HL-60 (cell line): ENCODE data around the gene SMURF2.

Experiments
- DNase-seq, 2 experiments: peaks; one replicate each; pipeline ENCODE4 v3.0.0-alpha.2; 2010 to 2020; ENCODE audit warnings: low read depth in 1 of 2, low spot score in 1 of 2
- H3K27ac ChIP-seq: fragments of 250-450 bp; sonication (Bioruptor Pico); replicated peaks from 2 replicates; pipeline ENCODE4 v1.5.1; 2020; ENCODE audit warnings: mild to moderate bottlenecking, moderate library complexity
- H3K27me3 ChIP-seq: fragments of 250-450 bp; sonication (Bioruptor Pico); 2 replicates; pipeline ENCODE4 v1.5.1; 2021; ENCODE audit warnings: mild to moderate bottlenecking, moderate library complexity; ENCODE audit not compliant: insufficient read depth, poor library complexity, severe bottlenecking
- H3K4me3 ChIP-seq: replicated peaks from 2 replicates; pipeline ENCODE4 v1.5.1; 2011; ENCODE audit warnings: mild to moderate bottlenecking, control low read depth, low read length; ENCODE audit not compliant: insufficient read depth
- GABPA ChIP-seq: IDR thresholded peaks from 2 replicates; pipeline ENCODE4 v1.6.1; 2012; ENCODE audit warnings: low read depth
- POLR2AphosphoS5 ChIP-seq: IDR thresholded peaks from 2 replicates; pipeline ENCODE4 v1.6.1; 2012; ENCODE audit warnings: low read depth
- SPI1 ChIP-seq: IDR thresholded peaks from 2 replicates; pipeline ENCODE4 v1.6.1; 2012; ENCODE audit warnings: low read depth, mild to moderate bottlenecking, borderline replicate concordance
- TF ChIP-seq, protein P1 (sequence below): IDR thresholded peaks from one replicate; pipeline ENCODE4 v1.5.1; 2011; ENCODE audit warnings: low read length, control low read depth, inconsistent platforms; ENCODE audit not compliant: insufficient read depth
- TF ChIP-seq, protein P2 (sequence below): IDR thresholded peaks from 2 replicates; pipeline ENCODE4 v1.6.1; 2012; ENCODE audit warnings: low read depth; ENCODE audit not compliant: insufficient replicate concordance

The SMURF2 gene

DNA sequence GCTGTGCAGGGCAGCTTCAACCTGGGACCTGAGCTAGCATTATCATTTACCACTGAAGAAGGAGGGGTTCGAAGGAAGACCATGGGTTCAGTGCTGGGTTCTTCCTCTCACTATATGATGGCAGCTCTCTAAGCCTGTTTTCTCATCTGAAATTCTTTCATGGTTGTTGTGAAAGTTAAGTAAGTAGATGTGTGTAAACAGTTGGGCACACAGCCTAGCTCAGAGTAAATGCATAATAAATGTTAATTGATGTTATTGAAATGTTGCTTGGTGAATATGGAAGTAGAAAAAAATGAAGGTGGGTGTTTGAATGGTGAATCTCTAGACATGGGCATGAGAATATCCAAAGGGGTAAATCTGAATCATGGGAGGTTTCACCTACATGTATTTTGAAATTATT lies 146.3 kb downstream of the SMURF2 start:
- no peak for TF ChIP-seq POLR2AphosphoS5
- TF ChIP-seq GABPA: no peak
- TF ChIP-seq, protein P1, sequence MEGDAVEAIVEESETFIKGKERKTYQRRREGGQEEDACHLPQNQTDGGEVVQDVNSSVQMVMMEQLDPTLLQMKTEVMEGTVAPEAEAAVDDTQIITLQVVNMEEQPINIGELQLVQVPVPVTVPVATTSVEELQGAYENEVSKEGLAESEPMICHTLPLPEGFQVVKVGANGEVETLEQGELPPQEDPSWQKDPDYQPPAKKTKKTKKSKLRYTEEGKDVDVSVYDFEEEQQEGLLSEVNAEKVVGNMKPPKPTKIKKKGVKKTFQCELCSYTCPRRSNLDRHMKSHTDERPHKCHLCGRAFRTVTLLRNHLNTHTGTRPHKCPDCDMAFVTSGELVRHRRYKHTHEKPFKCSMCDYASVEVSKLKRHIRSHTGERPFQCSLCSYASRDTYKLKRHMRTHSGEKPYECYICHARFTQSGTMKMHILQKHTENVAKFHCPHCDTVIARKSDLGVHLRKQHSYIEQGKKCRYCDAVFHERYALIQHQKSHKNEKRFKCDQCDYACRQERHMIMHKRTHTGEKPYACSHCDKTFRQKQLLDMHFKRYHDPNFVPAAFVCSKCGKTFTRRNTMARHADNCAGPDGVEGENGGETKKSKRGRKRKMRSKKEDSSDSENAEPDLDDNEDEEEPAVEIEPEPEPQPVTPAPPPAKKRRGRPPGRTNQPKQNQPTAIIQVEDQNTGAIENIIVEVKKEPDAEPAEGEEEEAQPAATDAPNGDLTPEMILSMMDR: no peak
- TF ChIP-seq, protein P2, sequence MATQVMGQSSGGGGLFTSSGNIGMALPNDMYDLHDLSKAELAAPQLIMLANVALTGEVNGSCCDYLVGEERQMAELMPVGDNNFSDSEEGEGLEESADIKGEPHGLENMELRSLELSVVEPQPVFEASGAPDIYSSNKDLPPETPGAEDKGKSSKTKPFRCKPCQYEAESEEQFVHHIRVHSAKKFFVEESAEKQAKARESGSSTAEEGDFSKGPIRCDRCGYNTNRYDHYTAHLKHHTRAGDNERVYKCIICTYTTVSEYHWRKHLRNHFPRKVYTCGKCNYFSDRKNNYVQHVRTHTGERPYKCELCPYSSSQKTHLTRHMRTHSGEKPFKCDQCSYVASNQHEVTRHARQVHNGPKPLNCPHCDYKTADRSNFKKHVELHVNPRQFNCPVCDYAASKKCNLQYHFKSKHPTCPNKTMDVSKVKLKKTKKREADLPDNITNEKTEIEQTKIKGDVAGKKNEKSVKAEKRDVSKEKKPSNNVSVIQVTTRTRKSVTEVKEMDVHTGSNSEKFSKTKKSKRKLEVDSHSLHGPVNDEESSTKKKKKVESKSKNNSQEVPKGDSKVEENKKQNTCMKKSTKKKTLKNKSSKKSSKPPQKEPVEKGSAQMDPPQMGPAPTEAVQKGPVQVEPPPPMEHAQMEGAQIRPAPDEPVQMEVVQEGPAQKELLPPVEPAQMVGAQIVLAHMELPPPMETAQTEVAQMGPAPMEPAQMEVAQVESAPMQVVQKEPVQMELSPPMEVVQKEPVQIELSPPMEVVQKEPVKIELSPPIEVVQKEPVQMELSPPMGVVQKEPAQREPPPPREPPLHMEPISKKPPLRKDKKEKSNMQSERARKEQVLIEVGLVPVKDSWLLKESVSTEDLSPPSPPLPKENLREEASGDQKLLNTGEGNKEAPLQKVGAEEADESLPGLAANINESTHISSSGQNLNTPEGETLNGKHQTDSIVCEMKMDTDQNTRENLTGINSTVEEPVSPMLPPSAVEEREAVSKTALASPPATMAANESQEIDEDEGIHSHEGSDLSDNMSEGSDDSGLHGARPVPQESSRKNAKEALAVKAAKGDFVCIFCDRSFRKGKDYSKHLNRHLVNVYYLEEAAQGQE: no peak
- TF ChIP-seq SPI1: no peak
- H3K27ac ChIP-seq: no peak overlapping the region
- H3K27me3 ChIP-seq: no peaks in the 10 kb centered on the region
- no peak overlapping the region for H3K4me3 ChIP-seq
- DNase-seq: no peak

DNA sequence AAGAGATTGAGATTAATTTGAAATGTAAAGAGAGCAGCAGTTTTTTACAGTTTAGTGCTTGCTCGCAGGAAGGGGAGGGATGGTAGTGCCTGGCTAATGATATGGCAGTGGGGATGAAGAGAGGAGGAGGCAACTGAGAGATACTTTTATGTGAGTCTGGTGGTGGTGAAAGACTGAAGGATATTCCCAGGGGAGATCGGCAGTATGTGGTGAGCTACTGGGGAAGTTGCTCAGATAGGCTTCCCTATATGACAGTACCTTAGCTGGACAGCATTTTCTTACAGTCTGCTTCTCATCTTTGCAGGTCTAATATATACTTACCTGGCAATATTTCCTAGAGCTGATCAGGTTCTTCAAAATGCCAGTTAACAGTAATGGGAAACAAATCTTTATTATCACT lies 146.7 kb downstream of the SMURF2 start:
- TF ChIP-seq POLR2AphosphoS5 (no peak), SPI1 (no peak)
- TF ChIP-seq, protein P1: no peak
- no peak overlapping the region for H3K4me3 ChIP-seq
- DNase-seq: peak in 1 of 2 experiments; percentile 31
- H3K27ac ChIP-seq: no peak overlapping the region
- no peaks in the 10 kb centered on the region for H3K27me3 ChIP-seq

DNA sequence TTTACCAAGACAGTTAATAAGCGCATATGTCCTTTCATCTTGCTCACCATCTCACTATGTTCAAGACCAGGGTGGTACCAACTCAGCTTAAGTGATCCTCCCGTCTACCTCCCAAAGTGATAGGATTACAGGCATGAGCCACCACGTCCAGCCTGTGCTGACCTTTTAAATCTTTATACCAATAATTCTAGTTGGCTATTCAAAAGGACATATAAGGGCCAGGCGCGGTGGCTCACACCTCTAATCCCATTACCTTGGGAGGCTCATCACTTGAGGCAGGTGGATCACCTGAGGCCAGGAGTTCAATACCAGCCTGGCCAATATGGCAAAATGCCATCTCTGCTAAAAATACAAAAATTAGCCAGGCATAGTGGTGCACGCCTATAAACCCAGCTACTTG lies 152.9 kb downstream of the SMURF2 start:
- DNase-seq: no peak
- Histone ChIP-seq H3K27me3 (no peaks in the 10 kb centered on the region), H3K27ac (no peak overlapping the region), H3K4me3 (no peak overlapping the region)
- TF ChIP-seq GABPA: no peak
- no peak for TF ChIP-seq POLR2AphosphoS5
- TF ChIP-seq SPI1: no peak
- TF ChIP-seq, protein P1: no peak
- TF ChIP-seq, protein P2: no peak

DNA sequence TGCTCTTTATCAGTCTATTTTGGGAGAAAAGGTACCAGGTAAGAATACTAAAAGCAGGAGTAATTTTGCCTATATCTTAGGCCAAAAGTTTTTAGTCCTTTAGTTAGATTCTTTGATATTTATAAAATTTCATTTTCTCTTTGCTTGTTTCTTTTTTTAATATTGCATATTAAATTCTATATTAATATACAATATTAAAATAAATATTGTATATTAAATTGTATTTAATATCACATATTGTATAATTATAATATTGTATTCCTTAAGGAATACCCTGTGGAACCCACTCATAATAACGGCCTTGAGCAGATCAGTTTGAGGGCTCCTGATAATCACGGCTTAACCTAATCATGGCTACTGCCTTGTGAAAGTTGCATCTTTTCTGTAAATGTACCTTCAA lies 153.4 kb downstream of the SMURF2 start:
- Histone ChIP-seq H3K27me3 (no peaks in the 10 kb centered on the region), H3K4me3 (no peak overlapping the region; the same call in 1 of the 2 replicates), H3K27ac (no peak overlapping the region)
- no peak for TF ChIP-seq POLR2AphosphoS5
- no peak for TF ChIP-seq GABPA
- no peak for TF ChIP-seq SPI1
- TF ChIP-seq, protein P1: no peak
- TF ChIP-seq, protein P2: no peak
- DNase-seq: no peak
